Measurements from ENCODE around the gene BBS2. TPM values are rescaled to one million over a fixed set of nuclear protein-coding genes. Genes with fewer than 3 reads are reported as not detected.

BBS2 gene
- total and polyA plus RNA-seq, 4 donors, result 14.0 to 70.0 (median 33.0) TPM

- Histone ChIP-seq H3K27ac (ENCODE audit: low read depth in 1 of 2, low read length in 1 of 2) (no peak overlapping the region), H3K27me3 (ENCODE audit: control insufficient read depth in 3 of 3, insufficient read depth in 3 of 3, low read length in 2 of 3) (no peaks in the 10 kb centered on the region), H3K36me3 (ENCODE audit: control insufficient read depth in 4 of 4, insufficient read depth in 4 of 4, low read length in 4 of 4) (peaks cover 16 to 20% (median 18%) of the 10 kb centered on the region in 4 donors), H3K9me3 (ENCODE audit: control insufficient read depth in 4 of 4, insufficient read depth in 3 of 4, low read length in 3 of 4) (no peaks in the 10 kb centered on the region), H3K4me1 (ENCODE audit: control insufficient read depth in 5 of 5, insufficient read depth in 5 of 5, low read length in 5 of 5) (no peaks in the 10 kb centered on the region), H3K9ac (ENCODE audit: insufficient read depth in 1 of 2, low read length in 2 of 2) (no peak overlapping the region), H3K4me3 (no peak overlapping the region)
- TF ChIP-seq CTCF (IDR thresholded peaks at IDR 0.05; ENCODE audit: control extremely low read depth, extremely low read depth), result no peak
- DNase-seq, result no peak
- WGBS, 2 donors, result 90 to 91% methylated on average over 5 of the region's 5 CpGs
- no peak for ATAC-seq (ENCODE audit: insufficient read depth, low FRiP score)
Observed at GRCh38 chr16:56482683-56483236, 37.1 kb downstream of the BBS2 start.

DNA sequence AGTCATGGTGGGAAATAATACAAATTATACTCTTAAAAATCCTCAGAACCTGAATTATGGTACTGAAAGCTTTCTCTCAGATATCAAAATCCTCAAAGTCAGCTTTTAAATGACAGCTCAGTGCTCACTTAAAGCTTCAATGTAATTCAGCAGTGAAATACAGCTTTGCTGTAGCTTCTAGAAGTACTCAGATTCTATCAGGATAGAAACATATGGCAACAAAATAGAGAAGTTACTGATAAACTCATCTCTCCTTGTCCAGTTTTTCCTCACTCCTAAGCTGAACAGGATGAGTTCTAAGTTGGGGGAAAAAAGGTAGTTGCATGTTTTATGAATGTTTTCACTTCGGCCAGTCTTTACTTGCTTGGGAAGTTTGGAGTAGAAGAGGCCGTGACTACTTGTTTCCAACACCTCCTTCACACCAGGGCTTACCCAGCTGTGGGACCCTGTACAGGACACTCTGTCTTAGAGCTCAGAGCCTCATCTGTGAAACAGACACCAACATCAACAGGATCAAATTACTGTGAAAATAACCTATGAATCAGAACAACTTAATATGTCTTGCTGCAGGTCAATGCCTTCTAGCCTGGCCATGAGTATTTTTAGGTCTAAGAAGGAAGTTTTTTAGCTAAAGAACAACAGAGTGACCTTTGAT is 38.2 kb downstream of the BBS2 start:
- Histone ChIP-seq H3K36me3 (ENCODE audit: control insufficient read depth in 4 of 4, insufficient read depth in 4 of 4, low read length in 4 of 4) (peaks cover 17 to 20% (median 20%) of the 10 kb centered on the region in 4 donors), H3K4me3 (no peak overlapping the region), H3K9me3 (ENCODE audit: control insufficient read depth in 4 of 4, insufficient read depth in 3 of 4, low read length in 3 of 4) (no peaks in the 10 kb centered on the region), H3K27ac (ENCODE audit: low read depth in 1 of 2, low read length in 1 of 2) (no peak overlapping the region), H3K27me3 (ENCODE audit: control insufficient read depth in 3 of 3, insufficient read depth in 3 of 3, low read length in 2 of 3) (no peaks in the 10 kb centered on the region), H3K9ac (ENCODE audit: insufficient read depth in 1 of 2, low read length in 2 of 2) (no peak overlapping the region), H3K4me1 (ENCODE audit: control insufficient read depth in 5 of 5, insufficient read depth in 5 of 5, low read length in 5 of 5) (no peaks in the 10 kb centered on the region)
- TF ChIP-seq CTCF (IDR thresholded peaks at IDR 0.05; ENCODE audit: control extremely low read depth, extremely low read depth), result no peak
- no peak for ATAC-seq (ENCODE audit: insufficient read depth, low FRiP score)
- 92 to 96% methylated on average over 2 of the region's 2 CpGs for WGBS, 2 donors
- no peak for DNase-seq

GRCh38 chr16:56480776-56481467 is 38.9 kb downstream of the BBS2 start:
- no peaks in the 10 kb centered on the region for H3K4me1 ChIP-seq (ENCODE audit: control insufficient read depth in 5 of 5, insufficient read depth in 5 of 5, low read length in 5 of 5)
- H3K9me3 ChIP-seq (ENCODE audit: control insufficient read depth in 4 of 4, insufficient read depth in 3 of 4, low read length in 3 of 4), result no peaks in the 10 kb centered on the region
- no peaks in the 10 kb centered on the region for H3K27me3 ChIP-seq (ENCODE audit: control insufficient read depth in 3 of 3, insufficient read depth in 3 of 3, low read length in 2 of 3)
- H3K27ac ChIP-seq (ENCODE audit: low read depth in 1 of 2, low read length in 1 of 2), result no peak overlapping the region
- no peak overlapping the region for H3K4me3 ChIP-seq
- ATAC-seq (ENCODE audit: insufficient read depth, low FRiP score) (no peak), DNase-seq (no peak)
- H3K9ac ChIP-seq (ENCODE audit: insufficient read depth in 1 of 2, low read length in 2 of 2), result no peak overlapping the region
- WGBS, 2 donors, result 82 to 89% methylated on average over 7 of the region's 7 CpGs
- peaks cover 21 to 25% (median 23%) of the 10 kb centered on the region in 4 donors for H3K36me3 ChIP-seq (ENCODE audit: control insufficient read depth in 4 of 4, insufficient read depth in 4 of 4, low read length in 4 of 4)
- TF ChIP-seq CTCF (IDR thresholded peaks at IDR 0.05; ENCODE audit: control extremely low read depth, extremely low read depth), result no peak
